ENCODE data around the gene GPR143. TPM values are rescaled to one million over a fixed set of nuclear protein-coding genes. Genes with fewer than 3 reads are reported as not detected.

Gene GPR143
- total and polyA plus RNA-seq, 4 donors: 0.77 to 2.7 (median 1.5) TPM

- Histone ChIP-seq H3K9ac (ENCODE audit: insufficient read depth in 1 of 2, low read length in 2 of 2) (no peak overlapping the region), H3K27ac (ENCODE audit: low read depth in 1 of 2, low read length in 1 of 2) (no peak overlapping the region), H3K27me3 (ENCODE audit: control insufficient read depth in 3 of 3, insufficient read depth in 3 of 3, low read length in 2 of 3) (peaks cover 0 to 12% (median 0%) of the 10 kb centered on the region in 3 donors), H3K9me3 (ENCODE audit: control insufficient read depth in 4 of 4, insufficient read depth in 3 of 4, low read length in 3 of 4) (peaks cover 0 to 10% (median 0%) of the 10 kb centered on the region in 4 donors), H3K4me3 (no peak overlapping the region), H3K4me1 (ENCODE audit: control insufficient read depth in 5 of 5, insufficient read depth in 5 of 5, low read length in 5 of 5) (no peaks in the 10 kb centered on the region), H3K36me3 (ENCODE audit: control insufficient read depth in 4 of 4, insufficient read depth in 4 of 4, low read length in 4 of 4) (peaks cover 3 to 15% (median 7%) of the 10 kb centered on the region in 4 donors)
- no peak for DNase-seq
- no peak for TF ChIP-seq CTCF (IDR thresholded peaks at IDR 0.05; ENCODE audit: control extremely low read depth, extremely low read depth)
- 94 to 95% methylated on average over 5 of the region's 5 CpGs for WGBS, 2 donors
- no peak for ATAC-seq (ENCODE audit: insufficient read depth, low FRiP score)
Observed at GRCh38 chrX:9690046-9690445, 75.6 kb downstream of the GPR143 start.

GRCh38 chrX:9688833-9689232, 76.8 kb downstream of the GPR143 start:
- no peak overlapping the region for H3K9ac ChIP-seq (ENCODE audit: insufficient read depth in 1 of 2, low read length in 2 of 2)
- DNase-seq (no peak), ATAC-seq (ENCODE audit: insufficient read depth, low FRiP score) (no peak)
- peaks cover 6 to 15% (median 9%) of the 10 kb centered on the region in 4 donors for H3K36me3 ChIP-seq (ENCODE audit: control insufficient read depth in 4 of 4, insufficient read depth in 4 of 4, low read length in 4 of 4)
- H3K4me3 ChIP-seq: no peak overlapping the region
- no peak for TF ChIP-seq CTCF (IDR thresholded peaks at IDR 0.05; ENCODE audit: control extremely low read depth, extremely low read depth)
- H3K9me3 ChIP-seq (ENCODE audit: control insufficient read depth in 4 of 4, insufficient read depth in 3 of 4, low read length in 3 of 4): peaks cover 0 to 9% (median 0%) of the 10 kb centered on the region in 4 donors
- no peaks in the 10 kb centered on the region for H3K4me1 ChIP-seq (ENCODE audit: control insufficient read depth in 5 of 5, insufficient read depth in 5 of 5, low read length in 5 of 5)
- no peak overlapping the region for H3K27ac ChIP-seq (ENCODE audit: low read depth in 1 of 2, low read length in 1 of 2)
- peaks cover 0 to 11% (median 0%) of the 10 kb centered on the region in 3 donors for H3K27me3 ChIP-seq (ENCODE audit: control insufficient read depth in 3 of 3, insufficient read depth in 3 of 3, low read length in 2 of 3)
- WGBS, 2 donors: 97% methylated on average over 24 of the region's 24 CpGs

GRCh38 chrX:9687899-9688298, 77.7 kb downstream of the GPR143 start:
- WGBS, 2 donors: 91 to 95% methylated on average over 22 to 27 of the region's 27 CpGs
- H3K9me3 ChIP-seq (ENCODE audit: control insufficient read depth in 4 of 4, insufficient read depth in 3 of 4, low read length in 3 of 4): peaks cover 0 to 6% (median 0%) of the 10 kb centered on the region in 4 donors
- no peak for DNase-seq

More at GRCh38 chrX:9687899-9688298, 77.7 kb downstream of the GPR143 start:
- ATAC-seq (ENCODE audit: insufficient read depth, low FRiP score): no peak
- Histone ChIP-seq H3K27me3 (ENCODE audit: control insufficient read depth in 3 of 3, insufficient read depth in 3 of 3, low read length in 2 of 3) (peaks cover 0 to 6% (median 0%) of the 10 kb centered on the region in 3 donors), H3K4me1 (ENCODE audit: control insufficient read depth in 5 of 5, insufficient read depth in 5 of 5, low read length in 5 of 5) (no peaks in the 10 kb centered on the region), H3K9ac (ENCODE audit: insufficient read depth in 1 of 2, low read length in 2 of 2) (no peak overlapping the region), H3K27ac (ENCODE audit: low read depth in 1 of 2, low read length in 1 of 2) (no peak overlapping the region), H3K36me3 (ENCODE audit: control insufficient read depth in 4 of 4, insufficient read depth in 4 of 4, low read length in 4 of 4) (peaks cover 6 to 12% (median 8%) of the 10 kb centered on the region in 4 donors), H3K4me3 (no peak overlapping the region)
- TF ChIP-seq CTCF (IDR thresholded peaks at IDR 0.05; ENCODE audit: control extremely low read depth, extremely low read depth): no peak

All from lung (tissue), 12 donors.